Activated CD4-positive, alpha-beta T cell treated with anti-CD3 and anti-CD28 coated beads, Interleukin-2, amount 50 U/mL, for 1 hour (primary cell): ENCODE results near the gene TSPO.
"Not testable (repeated sequence)": the region's sequence is repeated elsewhere in the genome, so short reads cannot be mapped to it uniquely, and the experiment has no call there.

Source experiments
- DNase-seq: peaks from one replicate; pipeline ENCODE4 v3.0.0-alpha.2; 2020

TSPO gene

DNA sequence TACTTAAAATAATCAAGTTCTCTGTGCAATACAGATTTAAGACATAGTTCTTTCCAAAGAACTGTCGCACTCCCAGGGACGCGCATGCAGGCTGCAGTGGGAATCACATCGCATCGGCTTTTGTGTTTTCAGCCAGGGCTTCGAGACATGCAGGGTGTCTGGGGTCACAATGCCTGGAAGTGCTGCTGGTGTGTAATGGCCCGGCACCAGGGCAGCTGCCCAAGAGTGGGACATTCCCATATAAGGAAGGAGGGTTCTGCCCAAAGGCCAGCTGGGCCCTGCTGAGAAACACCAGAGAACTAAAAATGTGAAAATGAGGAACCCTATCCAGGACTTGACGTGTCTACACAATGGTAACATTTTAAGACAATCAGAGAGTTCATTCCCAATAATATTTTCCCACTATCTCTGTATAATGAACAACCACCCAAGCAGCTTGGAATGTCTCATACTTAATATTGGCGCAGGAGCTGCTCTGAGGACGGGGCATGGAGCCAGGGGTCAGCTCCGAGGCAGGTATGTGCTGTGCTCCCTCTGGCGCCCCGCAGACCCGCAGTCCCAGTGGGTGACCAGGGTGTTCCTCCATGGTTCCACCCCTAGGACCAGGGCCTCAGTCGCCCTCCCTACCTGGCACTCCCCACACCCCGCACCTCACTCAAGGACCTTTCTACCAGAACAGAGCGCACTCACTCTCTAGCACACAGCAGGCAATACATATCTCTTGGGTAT is 19.4 kb upstream of the TSPO start:
- DNase-seq: no peak

DNA sequence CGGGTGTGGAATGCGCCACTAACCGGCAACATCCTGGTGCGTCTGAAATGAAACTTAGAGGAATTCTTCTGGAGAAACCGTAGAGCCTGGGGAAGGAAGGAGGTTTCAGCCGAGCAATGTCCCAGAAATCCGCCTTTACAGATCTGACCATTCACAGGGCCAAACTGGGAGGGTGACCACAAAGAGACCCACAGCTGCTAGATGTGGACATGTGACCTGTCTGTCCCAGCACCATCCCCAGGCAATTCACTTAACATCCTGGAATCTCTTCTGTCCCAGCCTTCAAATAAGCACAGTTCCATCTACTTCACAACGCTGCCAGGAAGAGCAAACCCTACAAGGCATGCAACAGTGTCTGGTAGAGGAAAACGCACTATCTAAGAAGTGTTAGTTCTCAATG is 18.0 kb upstream of the TSPO start:
- DNase-seq: no peak

DNA sequence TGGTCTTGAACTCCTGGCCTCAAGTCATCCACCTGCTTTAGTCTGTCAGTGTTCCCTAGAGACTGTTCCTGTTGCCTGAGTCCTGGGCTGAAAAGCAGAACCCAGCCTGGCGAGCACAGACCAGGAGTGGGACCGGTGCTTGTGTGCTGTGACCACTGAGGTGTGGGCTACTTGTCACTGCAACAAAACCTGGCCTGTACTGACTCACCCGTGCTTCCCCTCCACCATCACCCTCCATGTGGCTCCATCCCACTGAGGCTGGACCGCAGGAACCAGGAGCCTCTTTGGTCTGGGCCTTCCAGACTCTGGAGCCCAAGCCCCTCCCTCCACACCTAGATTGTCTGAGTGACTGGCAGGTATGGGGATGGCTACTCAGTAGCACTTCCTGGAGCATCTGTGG is 16.8 kb upstream of the TSPO start:
- no peak for DNase-seq

DNA sequence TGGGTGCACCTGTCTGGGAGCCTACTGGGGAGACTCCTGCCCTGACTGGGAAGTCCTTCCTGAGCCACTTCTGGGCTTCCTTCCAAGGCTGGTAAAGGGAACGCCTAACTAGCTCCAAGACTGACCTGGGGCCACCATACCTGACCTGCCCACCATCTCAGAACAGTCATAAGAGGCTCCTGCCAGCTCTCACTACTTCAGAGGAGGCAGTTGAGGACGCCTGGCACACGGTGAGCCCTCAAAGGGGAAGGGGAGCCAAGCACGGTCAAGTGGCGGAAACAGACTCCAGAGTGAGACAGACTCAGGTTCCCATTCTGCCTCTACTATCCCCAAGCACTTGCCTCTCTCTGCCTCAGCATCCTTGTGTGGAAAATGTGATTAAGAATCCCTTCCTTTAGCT is 15.8 kb upstream of the TSPO start:
- DNase-seq: no peak

DNA sequence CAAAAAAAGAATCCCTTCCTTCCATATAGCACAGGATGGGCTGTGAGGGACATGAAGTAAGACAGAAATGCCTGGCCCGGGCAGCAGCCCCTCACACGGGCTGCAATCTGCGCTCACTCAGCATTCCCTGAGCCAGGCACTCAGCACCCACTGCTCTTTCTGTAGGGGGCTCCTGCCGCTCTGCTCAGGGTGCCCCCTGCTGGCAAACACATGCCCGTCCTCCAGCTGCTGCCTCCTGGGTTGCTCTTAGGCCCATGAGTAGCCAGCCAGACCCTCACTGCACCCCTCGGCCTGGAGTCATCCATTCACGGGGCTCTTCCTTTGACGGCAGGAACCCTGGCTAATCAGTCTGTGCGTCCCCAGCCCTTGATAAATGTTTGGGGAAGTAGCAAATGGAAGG is 15.1 kb upstream of the TSPO start:
- DNase-seq: peak; percentile 41

DNA sequence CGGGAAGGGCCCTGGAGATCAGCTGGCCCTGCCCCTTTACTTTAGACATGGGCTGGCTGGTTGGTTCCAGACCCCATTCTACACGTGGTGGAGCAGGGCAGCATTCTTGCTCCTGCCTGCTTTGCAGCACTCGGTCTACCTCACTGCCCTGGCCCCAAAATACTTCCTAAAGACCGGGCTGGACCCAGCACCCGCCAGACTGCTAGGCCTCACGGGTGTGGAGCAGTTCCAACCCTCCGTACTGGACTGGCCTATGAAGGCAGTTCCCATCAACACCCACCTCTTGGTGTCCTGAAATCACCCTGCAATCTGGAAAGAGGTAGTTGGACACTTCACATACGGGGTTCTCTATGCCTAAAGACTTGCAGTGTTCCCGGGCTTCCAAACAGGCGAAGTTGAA is 14.6 kb upstream of the TSPO start:
- no peak for DNase-seq

DNA sequence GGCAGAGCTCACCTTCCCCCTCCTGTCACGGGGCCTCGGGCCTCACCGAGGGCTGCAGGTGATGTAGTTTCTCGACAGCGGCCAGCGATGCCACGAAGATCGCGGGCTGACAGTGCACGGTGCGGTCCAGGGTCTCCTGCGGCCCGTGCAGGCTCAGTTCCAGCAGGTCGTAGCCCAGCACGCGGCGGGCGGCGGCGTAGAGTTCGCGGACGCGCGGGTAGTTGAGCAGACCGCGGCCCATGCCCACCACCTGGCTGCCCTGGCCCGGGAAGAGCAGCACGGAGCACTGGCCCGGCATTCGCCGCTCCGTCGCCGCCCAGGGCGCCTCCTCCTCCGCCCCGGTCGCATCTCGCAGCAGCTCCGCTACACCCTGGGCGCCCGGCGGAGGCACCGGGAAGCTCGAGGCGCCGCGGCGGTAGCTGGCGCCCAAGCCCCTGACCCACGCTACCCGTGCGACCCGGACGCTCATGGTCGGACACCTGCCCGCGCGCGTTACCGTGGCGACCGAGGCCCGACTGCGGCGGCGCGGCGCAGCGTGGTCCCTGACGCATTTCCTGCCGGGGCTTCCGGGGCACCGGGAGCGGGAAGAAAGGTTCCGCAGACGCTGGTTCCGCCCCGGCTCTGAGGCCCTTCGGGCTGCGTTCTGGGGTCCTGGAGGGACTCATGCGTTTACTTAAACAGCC is 8.3 kb upstream of the TSPO start, which contains the start of gene MCAT:
Gene MCAT (minus strand): TSS at position 519 of the 683 bp plus-strand sequence. CDS start 50 bp downstream, at position 469.
- DNase-seq: peak; percentile 74

DNA sequence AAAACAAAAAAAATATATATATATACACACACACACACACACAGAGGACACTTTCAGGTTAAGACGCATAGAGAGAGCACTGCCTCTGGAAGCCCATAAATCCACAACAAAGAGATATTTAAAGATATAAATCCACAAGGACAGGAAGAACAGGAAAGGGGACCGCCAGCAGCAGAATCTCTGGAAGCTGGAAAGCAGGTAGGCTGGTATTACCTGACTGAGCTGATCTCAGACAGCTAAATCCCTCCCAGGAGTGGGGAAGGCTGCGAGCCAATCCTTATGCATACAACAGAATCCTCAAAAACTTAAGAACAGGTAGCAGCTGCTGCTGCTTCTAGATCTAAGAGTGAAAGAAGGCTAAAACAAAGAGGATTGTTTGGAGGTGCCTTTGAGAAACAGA is 6.4 kb upstream of the TSPO start:
- no peak for DNase-seq

DNA sequence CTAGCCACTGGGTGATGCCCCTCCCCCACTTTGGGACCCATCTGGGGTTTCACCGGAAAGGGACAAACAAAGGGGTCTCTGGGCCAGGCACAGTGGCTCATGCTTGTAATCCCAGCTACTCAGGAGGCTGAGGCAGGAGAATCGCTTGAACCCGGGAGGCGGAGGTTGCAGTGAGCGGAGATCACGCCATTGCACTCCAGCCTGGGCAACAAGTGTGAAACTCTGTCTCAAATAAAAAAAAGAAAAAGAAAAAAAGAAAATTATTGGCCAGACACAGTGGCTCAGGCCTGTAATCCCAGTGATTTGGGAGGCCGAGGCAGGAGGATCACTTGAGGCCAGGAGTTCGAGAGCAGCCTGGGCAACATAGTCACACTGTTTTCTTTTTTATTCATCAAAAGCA is 6.0 kb upstream of the TSPO start:
- DNase-seq: not testable (repeated sequence)

DNA sequence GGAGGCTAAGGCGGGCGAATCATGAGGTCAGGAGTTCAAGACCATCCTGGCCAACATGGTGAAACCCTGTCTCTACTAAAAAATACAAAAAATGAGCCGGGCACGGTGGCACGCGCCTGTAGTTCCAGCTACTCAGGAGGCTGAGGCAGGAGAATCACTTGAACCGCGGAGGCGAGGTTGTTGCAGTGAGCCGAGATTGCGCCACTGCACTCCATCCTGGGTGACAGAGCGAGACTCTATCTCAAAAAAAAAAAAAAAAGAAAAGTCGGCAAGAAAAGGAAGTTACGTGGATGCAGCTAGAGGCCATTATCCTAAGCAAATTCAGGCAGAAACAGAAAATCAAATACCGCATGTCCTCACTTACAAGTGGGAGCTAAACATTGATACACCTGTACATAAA is 5.0 kb upstream of the TSPO start:
- DNase-seq: not testable (repeated sequence)

DNA sequence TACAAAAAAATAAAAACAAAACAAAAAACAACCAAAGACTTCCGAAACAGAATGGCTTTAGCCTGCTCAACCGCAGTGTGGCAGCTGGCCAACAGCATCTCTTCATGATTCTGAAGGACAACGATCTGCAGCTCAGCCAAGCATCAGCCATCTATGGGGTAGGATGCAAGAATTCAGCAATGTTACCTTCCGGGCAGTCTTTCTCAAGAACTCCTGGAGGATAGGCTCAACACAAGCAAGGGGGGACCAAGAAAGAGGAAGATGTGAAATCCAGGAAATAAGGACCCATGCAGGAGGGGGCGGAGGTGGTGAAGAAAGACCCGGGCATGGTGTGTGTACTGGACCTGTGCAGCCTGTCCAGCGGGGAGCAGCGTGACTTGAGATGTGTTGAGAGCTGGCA is 3.5 kb upstream of the TSPO start:
- DNase-seq: no peak

DNA sequence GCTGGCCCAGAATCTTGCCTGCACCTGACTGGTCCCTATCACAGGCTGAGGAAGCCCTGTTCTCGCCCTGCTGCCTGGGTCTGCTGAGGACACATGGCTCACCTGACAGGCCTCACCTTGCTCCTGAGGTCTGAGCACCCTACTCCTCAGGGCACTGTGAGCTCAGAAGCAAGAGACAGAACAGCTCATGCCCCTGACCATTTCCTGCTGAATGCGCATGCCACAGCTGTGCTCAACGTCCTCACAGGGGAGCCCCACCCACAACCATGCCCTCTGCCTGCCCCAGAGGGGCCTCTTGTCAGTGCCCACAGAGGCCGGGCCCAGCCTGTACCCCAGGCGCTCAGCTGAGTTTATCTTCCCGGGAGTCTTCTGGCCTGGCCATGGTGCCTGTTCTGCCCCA is 2.8 kb upstream of the TSPO start:
- DNase-seq: no peak

DNA sequence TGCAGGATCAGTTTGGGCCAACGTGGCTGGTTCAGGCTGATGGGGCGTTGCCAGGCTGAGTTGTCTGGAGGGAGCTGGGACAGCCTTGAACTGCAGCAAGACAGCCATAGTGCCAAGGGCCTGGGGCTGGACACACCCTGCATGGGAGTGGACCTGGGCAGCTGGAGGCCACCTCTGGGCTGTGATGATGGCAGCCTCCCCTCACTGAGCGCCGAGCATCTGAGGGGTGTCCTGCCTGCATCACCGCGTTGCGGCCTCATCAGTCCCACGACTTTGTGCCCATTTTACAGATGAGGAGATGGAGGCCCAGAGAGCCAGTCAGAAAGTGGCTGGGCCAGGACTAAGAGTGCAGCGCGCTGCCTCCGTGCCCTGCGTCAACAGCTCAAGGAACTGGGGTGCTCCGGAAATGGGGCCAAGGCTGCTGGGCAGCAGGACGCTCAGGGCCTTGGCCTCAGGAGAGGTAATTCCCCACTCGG is 590 bp upstream of the TSPO start:
- DNase-seq: no peak

DNA sequence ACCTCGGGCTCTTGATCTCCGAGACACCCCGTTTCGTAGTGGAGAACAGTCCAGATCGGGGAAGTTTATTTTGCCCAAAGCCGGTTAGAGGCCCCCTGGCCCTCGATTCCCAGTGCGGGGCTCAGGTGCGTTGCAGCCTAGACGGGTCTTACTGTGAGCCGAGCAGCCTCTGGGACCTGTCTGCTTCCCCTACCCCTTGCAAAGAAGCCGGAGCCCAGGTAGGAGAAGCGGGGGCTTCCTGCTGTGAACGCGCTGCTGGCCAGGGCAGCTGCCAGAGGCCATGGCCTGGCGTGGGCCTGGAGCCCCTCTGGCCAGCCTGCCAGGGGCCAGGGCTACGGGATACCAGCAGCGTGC is 621 bp downstream of the TSPO start:
- DNase-seq: no peak

DNA sequence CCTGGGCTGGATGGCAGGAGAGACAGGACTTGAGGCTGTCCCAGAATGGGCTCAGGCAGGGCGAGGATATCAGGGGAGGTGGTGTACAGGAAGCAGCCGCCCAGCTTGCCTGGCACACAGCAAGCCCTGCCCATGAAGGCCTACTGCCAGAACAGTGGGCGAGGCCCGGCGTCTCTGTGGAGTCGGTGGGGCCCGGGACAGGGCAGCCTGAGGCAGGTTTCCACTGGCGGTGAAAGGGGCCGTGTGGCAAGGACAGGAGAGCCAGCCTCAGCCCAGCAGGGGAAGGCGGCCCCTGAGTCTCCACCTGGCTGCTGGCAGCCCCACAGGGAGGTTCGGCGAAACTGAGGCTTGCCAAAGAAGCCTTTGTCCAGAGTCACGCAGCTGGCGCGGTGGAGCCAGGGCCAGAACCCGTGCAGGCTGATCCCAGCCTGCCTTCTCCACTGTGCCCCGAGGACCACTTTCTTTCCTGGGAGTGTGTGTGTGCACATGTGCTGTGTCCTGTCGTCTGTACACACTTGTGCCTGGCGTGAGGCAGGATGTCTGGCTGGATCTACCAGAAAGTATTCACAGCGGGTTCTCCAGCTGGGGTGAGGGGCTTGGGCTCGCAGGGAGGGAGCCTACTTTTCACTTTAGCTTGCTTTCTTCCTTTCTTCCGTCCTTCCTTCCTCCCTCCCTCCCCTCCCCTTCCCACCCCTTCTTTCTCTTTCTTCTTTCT is 1.2 kb downstream of the TSPO start:
- DNase-seq: peak; percentile 61

DNA sequence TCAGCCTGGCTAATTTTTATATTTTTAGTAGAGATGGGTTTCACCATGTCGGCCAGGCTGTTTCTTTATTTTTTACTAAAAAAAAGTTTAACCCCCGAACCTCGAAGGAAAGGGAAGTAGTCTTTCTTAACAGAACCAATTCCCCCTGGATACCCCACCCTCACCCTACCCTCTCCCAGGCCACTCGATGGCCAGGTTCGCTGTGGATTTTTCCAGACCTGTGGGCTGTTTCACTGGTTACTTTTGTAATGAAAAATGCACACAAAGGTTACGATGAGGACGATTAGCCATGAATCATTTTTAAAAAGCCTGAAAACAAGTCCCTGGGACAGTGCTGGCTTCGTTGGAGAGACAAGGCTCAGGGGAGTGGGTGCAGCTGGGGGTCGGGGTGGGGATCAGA is 2.5 kb downstream of the TSPO start:
- no peak for DNase-seq

DNA sequence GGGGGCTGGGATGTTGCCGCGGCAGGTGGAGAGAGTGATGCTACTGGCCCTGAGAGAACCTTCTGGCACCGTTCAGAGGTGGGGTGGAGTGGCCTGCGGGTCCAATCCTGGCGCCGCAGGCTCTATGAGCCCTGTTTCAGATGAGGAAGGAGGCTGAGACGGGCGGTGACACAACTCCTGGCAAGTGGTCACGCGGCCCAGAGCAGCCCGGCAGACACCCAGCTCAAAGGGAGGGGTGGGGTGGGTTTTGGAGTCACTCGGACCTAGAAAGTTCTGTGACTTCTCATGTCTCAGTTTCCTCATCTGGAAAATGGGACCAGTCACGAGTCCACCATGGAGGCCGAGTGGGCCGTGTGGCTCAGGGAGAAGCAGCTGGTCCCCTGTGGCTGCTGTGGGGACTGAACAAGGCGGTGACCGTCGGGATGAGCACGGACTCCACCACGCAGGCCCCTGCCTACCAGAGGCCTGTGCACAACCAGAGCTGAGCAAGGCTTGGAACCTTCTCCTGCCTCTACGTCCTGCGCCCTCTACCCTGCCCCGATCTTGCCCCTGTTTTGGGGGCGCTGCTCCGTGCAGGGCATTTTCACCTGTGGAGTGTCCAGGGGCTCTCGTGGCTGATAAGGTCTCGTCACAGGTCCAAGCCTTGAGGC is 3.7 kb downstream of the TSPO start:
- no peak for DNase-seq

DNA sequence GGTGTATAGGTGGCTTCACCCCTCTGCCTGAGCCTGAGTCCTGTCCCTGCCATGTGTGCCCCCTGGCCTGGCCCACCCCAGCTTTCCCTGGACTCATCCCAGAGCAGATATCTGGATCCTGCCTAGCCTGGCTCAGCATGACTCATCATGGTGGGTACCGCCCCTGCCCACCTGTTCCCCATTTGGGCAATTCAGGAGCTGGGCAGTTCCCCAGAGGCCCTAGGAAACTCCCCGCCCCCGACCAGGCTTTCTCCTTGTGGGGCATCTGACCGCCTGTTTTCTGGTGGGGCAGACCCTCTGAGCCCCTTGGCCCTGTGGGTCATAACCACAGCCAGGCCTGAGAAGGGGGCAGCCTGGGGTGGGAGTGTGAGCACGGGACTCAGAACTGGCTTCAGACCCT is 4.4 kb downstream of the TSPO start:
- no peak for DNase-seq

DNA sequence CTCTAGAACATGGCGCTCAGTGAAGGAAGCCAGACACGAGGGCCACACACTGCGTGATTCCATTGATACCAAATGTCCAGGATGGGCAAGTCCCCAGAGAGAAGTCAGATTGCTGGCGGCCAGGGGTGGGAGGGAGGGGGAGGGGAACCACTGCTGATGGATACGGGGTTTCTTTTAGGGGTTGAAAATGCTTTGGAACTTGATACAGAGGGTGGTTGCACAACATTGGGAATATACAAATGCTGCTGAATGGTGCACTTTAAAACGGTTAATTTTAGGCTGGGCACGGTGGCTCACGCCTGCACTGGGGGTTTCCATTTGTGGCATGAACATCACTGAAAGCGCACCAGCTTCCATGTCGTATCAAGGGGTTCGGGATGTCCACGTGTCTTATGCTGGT is 5.1 kb downstream of the TSPO start:
- no peak for DNase-seq

DNA sequence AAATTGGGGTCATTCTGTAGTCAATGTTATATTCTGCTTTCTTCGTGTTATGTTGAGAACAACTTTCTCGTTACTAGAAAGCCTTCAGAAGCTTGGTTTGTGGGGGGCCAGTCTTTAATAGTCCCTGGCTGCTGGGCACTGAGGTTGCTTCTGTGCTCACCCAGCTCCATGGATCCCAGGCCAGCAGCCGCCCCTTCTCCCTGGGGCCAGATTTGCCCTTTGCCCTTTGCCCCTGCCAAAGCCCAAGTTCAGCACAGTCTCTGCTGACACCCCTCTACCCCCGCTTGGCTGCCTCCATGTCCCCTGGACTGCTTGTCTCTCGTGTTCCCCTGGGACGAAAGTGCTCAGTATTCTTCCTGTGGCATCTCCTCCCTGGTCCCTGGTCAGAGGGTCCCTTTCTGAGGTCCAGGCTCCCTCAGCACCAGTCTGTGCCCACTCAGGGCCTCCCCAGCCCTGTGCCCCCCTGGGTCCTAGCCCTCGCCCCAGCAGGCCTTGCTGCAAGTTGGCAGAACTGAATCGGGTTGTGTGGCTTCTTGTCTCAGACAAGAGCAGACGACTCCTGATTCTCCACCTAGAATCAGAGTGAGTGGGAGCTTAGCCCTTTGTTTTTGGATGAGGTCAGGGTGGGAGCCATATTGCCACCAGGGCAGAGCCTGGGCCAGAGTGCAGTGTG is 6.7 kb downstream of the TSPO start:
- no peak for DNase-seq

DNA sequence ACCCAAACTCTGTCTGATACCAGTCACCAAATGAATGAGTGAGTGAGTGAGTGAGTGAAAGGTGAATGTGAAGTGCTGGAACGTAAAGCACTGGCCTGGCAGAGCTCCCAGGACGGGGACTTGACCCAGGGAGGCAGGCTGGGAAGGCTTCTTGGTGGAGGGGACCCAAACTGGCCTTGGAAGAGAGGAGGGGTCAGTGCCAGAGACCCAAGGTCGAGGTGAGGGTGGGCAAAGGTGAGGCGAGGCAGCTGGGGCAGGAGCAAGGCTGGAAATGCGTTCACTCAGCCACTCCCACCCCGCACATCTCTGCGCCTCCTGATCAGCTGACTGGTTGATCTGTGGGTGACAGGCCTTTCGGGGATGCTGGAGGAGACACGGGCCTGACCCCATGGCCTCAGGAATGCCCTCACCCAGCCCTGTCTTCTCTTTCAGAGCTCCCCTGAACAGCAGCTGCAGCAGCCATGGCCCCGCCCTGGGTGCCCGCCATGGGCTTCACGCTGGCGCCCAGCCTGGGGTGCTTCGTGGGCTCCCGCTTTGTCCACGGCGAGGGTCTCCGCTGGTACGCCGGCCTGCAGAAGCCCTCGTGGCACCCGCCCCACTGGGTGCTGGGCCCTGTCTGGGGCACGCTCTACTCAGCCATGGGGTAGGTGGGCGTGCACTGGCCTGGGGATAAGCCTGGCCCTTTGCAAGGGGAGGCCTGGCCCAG is 7.6 kb downstream of the TSPO start:
- no peak for DNase-seq

DNA sequence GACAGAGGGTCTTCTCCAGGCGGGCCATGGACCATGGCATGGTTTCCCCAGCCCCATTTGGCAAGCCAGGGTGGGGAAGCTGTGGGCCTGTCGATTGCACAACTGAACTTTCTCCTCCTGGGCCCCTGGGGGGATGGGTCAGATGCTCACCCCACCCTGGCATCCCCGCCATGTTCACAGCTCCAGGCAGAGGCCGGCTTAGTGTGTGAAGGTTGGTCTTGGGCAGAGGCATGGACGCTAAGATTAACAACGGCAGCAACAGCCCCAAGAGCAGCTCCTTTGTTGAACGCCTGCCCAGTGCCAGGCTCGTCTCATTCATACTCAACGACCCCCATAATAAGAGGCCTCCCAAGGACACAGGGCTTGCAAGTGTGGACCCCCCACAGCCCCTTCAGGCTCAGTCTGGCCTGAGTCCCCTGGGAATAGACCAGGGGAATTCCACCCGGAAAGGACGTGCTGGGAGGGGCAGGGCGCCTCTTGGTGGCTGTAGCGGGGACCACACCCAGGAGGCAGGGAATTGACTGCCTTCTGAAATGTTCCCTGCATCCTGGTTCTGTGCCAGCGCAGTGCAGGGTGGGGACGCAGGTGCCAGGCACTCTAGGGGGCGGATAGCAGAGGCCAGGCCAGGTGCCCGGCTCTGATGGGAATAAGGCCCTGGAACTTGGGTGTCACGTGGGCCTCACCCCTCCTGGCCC is 8.3 kb downstream of the TSPO start:
- no peak for DNase-seq
